ENCODE data around the gene ANKRD13A.

- TF ChIP-seq CTCF (conservative IDR thresholded peaks at IDR 0.05; ENCODE audit: low read depth in 2 of 2) (no peak), POLR2AphosphoS5 (IDR thresholded peaks at IDR 0.05; ENCODE audit: low read depth) (no peak)
Measured at GRCh38 chr12:109999983-110000505, 814 bp downstream of the ANKRD13A start.

All from GM23338 (cell line).